Activated CD8-positive, alpha-beta memory T cell treated with anti-CD3 and anti-CD28 coated beads for 1 hour (primary cell): ENCODE measurements around the gene KCNMA1.
"Not testable (repeated sequence)": the region's sequence is repeated elsewhere in the genome, so short reads cannot be mapped to it uniquely, and the experiment has no call there.

Source experiments
- DNase-seq, 2 donors: peaks; one replicate each; pipeline ENCODE4 v3.0.0-alpha.2; 2020; ENCODE audit warnings: low read depth in 1 of 2; ENCODE audit errors: extremely low read depth in 1 of 2

The KCNMA1 gene

GRCh38 chr10:77588886-77589285, 48.7 kb downstream of the KCNMA1 start:
- DNase-seq, result no peak

- no peak for DNase-seq
Measured at GRCh38 chr10:77587416-77587790, 50.2 kb downstream of the KCNMA1 start.

GRCh38 chr10:77586719-77587415, 50.7 kb downstream of the KCNMA1 start:
- no peak for DNase-seq

GRCh38 chr10:77584938-77585337, 52.7 kb downstream of the KCNMA1 start:
- DNase-seq, result no peak

- DNase-seq, result no peak
Measured at GRCh38 chr10:77583527-77583926, 54.1 kb downstream of the KCNMA1 start.

GRCh38 chr10:77582710-77583115, 54.9 kb downstream of the KCNMA1 start:
- no peak for DNase-seq

- no peak for DNase-seq
Measured at GRCh38 chr10:77581738-77582137, 55.9 kb downstream of the KCNMA1 start.

GRCh38 chr10:77580482-77580881, 57.1 kb downstream of the KCNMA1 start:
- no peak for DNase-seq

GRCh38 chr10:77578583-77579227, 58.9 kb downstream of the KCNMA1 start:
- no peak for DNase-seq

- DNase-seq, result no peak
Measured at GRCh38 chr10:77577666-77578229, 59.9 kb downstream of the KCNMA1 start.

GRCh38 chr10:77576444-77577032, 61.1 kb downstream of the KCNMA1 start:
- DNase-seq, result no peak

- no peak for DNase-seq
Measured at GRCh38 chr10:77576007-77576367, 61.6 kb downstream of the KCNMA1 start.

GRCh38 chr10:77575271-77576006, 62.2 kb downstream of the KCNMA1 start:
- DNase-seq, result no peak

GRCh38 chr10:77574438-77574837, 63.2 kb downstream of the KCNMA1 start:
- DNase-seq, result no peak

- DNase-seq, result not testable (repeated sequence)
Measured at GRCh38 chr10:77572520-77572919, 65.1 kb downstream of the KCNMA1 start.

GRCh38 chr10:77571490-77571889, 66.1 kb downstream of the KCNMA1 start:
- no peak for DNase-seq

- DNase-seq, result no peak
Measured at GRCh38 chr10:77566914-77567566, 70.6 kb downstream of the KCNMA1 start.

- no peak for DNase-seq
Measured at GRCh38 chr10:77566236-77566635, 71.4 kb downstream of the KCNMA1 start.

- DNase-seq, result no peak
Measured at GRCh38 chr10:77565590-77566023, 72.0 kb downstream of the KCNMA1 start.

- DNase-seq, result no peak
Measured at GRCh38 chr10:77564731-77565589, 72.6 kb downstream of the KCNMA1 start.
